Sigmoid colon (tissue), 4 donors: ENCODE results near the gene AIFM2.

ENCODE experiments used
- POLR2AphosphoS5 ChIP-seq, 4 donors: sonication (generic); formaldehyde crosslinking; IDR thresholded peaks; one replicate each; pipeline ENCODE4 v1.6.1; 2017; ENCODE audit warnings: antibody characterized with exemption in 4 of 4
- TF ChIP-seq, protein P1 (sequence below), 4 experiments: fragments of 450-650 bp in 3 of 4; fragments of 200-600 bp in 1 of 4; IDR thresholded peaks; one replicate each; pipeline ENCODE4 v1.5.1; 2016 to 2019; ENCODE audit warnings: antibody characterized with exemption in 4 of 4, mild to moderate bottlenecking in 3 of 4, moderate library complexity in 2 of 4

- TF ChIP-seq, protein P1, sequence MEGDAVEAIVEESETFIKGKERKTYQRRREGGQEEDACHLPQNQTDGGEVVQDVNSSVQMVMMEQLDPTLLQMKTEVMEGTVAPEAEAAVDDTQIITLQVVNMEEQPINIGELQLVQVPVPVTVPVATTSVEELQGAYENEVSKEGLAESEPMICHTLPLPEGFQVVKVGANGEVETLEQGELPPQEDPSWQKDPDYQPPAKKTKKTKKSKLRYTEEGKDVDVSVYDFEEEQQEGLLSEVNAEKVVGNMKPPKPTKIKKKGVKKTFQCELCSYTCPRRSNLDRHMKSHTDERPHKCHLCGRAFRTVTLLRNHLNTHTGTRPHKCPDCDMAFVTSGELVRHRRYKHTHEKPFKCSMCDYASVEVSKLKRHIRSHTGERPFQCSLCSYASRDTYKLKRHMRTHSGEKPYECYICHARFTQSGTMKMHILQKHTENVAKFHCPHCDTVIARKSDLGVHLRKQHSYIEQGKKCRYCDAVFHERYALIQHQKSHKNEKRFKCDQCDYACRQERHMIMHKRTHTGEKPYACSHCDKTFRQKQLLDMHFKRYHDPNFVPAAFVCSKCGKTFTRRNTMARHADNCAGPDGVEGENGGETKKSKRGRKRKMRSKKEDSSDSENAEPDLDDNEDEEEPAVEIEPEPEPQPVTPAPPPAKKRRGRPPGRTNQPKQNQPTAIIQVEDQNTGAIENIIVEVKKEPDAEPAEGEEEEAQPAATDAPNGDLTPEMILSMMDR (IDR thresholded peaks at IDR 0.05) = no peak
- no peak for TF ChIP-seq POLR2AphosphoS5 (IDR thresholded peaks at IDR 0.05)
These were observed 8.8 kb downstream of the AIFM2 start for GRCh38 chr10:70123817-70124216.
